ENCODE results near the gene ANO7.

Gene ANO7

GRCh38 chr2:241202268-241202585 is 13.8 kb downstream of the ANO7 start:
- ChIA-PET CTCF (no interaction called here), POLR2A (interaction anchor here (0.5 kb wide), 1 partner anchor 22 kb away, joined by 3 read pairs; no protein-coding TSS in a partner anchor)
- no peak for DNase-seq (ENCODE audit: low read depth, low spot score)
- TF ChIP-seq CTCF (IDR thresholded peaks at IDR 0.05; ENCODE audit: insufficient read depth, low read length, missing control alignments): no peak
- no peak overlapping the region for H3K4me3 ChIP-seq (ENCODE audit: low read depth, low read length)

GRCh38 chr2:241202681-241203080 is 14.2 kb downstream of the ANO7 start:
- TF ChIP-seq CTCF (IDR thresholded peaks at IDR 0.05; ENCODE audit: insufficient read depth, low read length, missing control alignments): no peak
- ChIA-PET CTCF (no interaction called here), POLR2A (no interaction called here)
- DNase-seq (ENCODE audit: low read depth, low spot score): no peak
- H3K4me3 ChIP-seq (ENCODE audit: low read depth, low read length): no peak overlapping the region

DNA sequence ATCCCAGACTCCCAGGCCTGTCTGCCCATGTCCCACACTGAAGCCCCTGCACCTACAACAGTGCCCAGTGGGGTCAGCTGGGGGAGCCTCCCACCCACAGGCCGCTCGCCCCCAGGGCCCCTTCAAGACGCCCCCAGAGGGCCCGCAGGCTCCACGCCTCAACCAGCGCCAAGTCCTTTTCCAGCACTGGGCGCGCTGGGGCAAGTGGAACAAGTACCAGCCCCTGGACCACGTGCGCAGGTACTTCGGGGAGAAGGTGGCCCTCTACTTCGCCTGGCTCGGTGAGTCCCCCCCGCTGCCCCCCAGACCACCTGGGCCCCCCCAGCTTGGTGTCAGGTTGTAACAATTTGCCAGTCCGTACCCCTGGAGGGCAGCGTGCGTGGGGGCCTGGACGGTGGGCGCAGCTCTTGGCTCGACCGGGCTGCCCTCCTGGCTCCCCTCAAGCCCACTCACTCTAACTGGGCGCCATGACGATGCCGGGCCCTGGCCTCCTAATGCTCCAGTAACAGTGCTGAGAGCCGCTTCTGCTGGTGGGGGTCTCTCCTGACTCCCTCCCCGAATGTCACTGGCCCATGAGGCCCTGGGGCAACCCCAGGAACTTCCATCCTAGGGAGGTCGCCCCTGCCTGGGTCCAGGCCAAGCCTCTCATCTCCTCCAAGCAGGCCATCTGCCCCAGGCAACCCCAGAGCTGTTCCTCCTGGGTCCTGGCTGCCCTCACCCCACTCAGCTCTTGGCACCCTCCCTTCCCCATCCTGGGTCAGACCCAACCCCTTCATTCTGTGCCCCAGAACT is 14.9 kb downstream of the ANO7 start:
- DNase-seq (ENCODE audit: low read depth, low spot score): no peak
- CTCF ChIA-PET: no interaction called here
- POLR2A ChIA-PET: no interaction called here
- H3K4me3 ChIP-seq (ENCODE audit: low read depth, low read length): no peak overlapping the region
- TF ChIP-seq CTCF (IDR thresholded peaks at IDR 0.05; ENCODE audit: insufficient read depth, low read length, missing control alignments): no peak

DNA sequence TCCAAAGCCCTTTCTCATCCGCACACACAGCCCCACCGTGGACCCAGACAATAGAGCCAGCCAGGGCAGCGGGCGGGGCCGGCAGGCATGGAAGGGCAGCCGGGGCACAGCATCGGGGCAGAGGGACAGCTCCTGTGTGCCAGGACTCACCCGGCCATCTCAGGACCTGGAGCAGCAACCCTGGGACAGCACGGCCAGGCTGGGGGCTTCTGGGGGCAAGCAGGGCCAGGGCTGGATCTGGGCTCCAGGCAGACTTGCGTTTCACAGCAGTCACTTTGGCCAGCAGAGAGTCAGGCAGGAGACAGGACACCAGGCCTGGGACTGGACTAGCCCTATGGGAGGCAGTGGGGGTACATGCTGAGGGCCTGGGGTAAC is 15.5 kb downstream of the ANO7 start:
- DNase-seq (ENCODE audit: low read depth, low spot score): no peak
- ChIA-PET CTCF (no interaction called here), POLR2A (no interaction called here)
- H3K4me3 ChIP-seq (ENCODE audit: low read depth, low read length): no peak overlapping the region
- TF ChIP-seq CTCF (IDR thresholded peaks at IDR 0.05; ENCODE audit: insufficient read depth, low read length, missing control alignments): no peak

DNA sequence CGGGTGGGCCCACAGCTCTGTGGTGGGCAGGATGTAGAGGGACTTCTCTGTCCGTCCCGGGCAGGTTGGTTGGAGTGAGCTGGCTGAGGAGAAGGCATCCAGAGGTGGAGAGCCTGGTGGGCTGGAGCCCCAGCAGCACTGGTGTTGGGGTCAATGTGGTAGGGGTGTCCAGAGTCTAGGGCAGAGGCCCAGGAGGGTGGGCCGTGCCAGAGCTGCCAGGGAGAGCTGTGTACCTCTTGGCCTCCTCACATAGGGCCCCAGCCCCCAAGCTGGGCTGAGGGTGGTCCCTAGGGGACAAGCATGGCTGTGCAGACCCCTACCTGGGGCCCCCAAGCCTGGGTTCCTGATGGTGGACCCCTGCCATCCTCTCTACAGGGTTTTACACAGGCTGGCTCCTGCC is 16.0 kb downstream of the ANO7 start:
- CTCF ChIA-PET: no interaction called here
- H3K4me3 ChIP-seq (ENCODE audit: low read depth, low read length): no peak overlapping the region

DNA sequence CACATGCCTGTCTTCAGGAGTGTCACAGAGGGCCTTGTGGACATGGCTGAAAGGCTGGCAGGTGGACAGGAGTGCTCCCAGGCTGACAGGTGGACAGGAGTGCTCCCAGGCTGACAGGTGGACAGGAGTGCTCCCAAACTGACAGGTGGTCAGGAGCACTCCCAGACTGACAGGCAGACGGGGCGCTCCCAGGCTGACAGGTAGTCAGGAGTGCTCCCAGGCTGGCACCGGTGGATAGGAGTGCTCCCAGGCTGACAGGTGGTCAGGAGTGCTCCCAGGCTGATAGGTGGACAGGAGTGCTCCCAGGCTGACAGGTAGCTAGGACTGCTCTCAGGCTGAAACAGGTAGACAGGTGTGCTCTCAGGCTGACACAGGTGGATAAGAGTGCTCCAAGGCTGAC is 16.6 kb downstream of the ANO7 start:
- CTCF ChIA-PET: no interaction called here
- POLR2A ChIA-PET: no interaction called here
- TF ChIP-seq CTCF (IDR thresholded peaks at IDR 0.05; ENCODE audit: insufficient read depth, low read length, missing control alignments): no peak
- H3K4me3 ChIP-seq (ENCODE audit: low read depth, low read length): no peak overlapping the region
- no peak for DNase-seq (ENCODE audit: low read depth, low spot score)

More for the DNA sequence above, 16.0 kb downstream of the ANO7 start:
- POLR2A ChIA-PET: no interaction called here
- no peak for DNase-seq (ENCODE audit: low read depth, low spot score)
- no peak for TF ChIP-seq CTCF (IDR thresholded peaks at IDR 0.05; ENCODE audit: insufficient read depth, low read length, missing control alignments)

All from AG04449 (cell line).